H1 (cell line): Measurements from ENCODE around the gene ADAM12. TPM values are rescaled to one million over a fixed set of nuclear protein-coding genes. Genes with fewer than 3 reads are reported as not detected.

Experiments used
- CTCF ChIA-PET: fragments of 300-600 bp; sonication (Branson Sonifier 250); formaldehyde crosslinking; loops from one replicate; lab custom pipeline; 2021; ENCODE audit not compliant: partially characterized antibody; lab: Charles Lee
- POLR2A ChIA-PET: fragments of 300-600 bp; sonication (Branson Sonifier 250); formaldehyde crosslinking; loops from one replicate; lab custom pipeline; 2021; ENCODE audit warnings: inconsistent platforms; ENCODE audit not compliant: partially characterized antibody; lab: Charles Lee
- DNase-seq, 2 experiments: peaks; one replicate each; pipeline versions ENCODE4 v3.0.0 to v3.0.0-alpha.2; 2010 to 2022; ENCODE audit warnings: low spot score in 2 of 2, low read depth in 1 of 2, mixed read lengths in 1 of 2
- FAIRE-seq: peaks from 2 replicates; lab custom pipeline; 2011; peaks lifted over from hg19 to GRCh38; lab: Jason Lieb, UNC
- H2AFZ ChIP-seq: 2 replicates; pipeline ENCODE4 v1.8.1; 2012; ENCODE audit warnings: low read length, inconsistent platforms
- H2AK5ac ChIP-seq: 2 replicates; pipeline ENCODE4 v1.6.1; 2013; ENCODE audit warnings: low read depth, low read length
- H2BK120ac ChIP-seq: replicated peaks from 2 replicates; pipeline ENCODE3; 2013; ENCODE audit warnings: low read depth, low read length, inconsistent platforms
- H2BK12ac ChIP-seq: 2 replicates; pipeline ENCODE4 v1.6.1; 2013; ENCODE audit warnings: low read depth, low read length
- H2BK15ac ChIP-seq: 2 replicates; pipeline ENCODE4 v1.6.1; 2013; ENCODE audit warnings: low read length
- H2BK20ac ChIP-seq: 2 replicates; pipeline ENCODE4 v1.6.1; 2013; ENCODE audit warnings: low read length
- H2BK5ac ChIP-seq: 2 replicates; pipeline ENCODE4 v1.6.1; 2013; ENCODE audit warnings: low read depth, low read length
- H3K14ac ChIP-seq: 2 replicates; pipeline ENCODE4 v1.6.1; 2013; ENCODE audit warnings: inconsistent platforms; ENCODE audit not compliant: insufficient read length
- H3K18ac ChIP-seq: 2 replicates; pipeline ENCODE4 v1.6.1; 2013; ENCODE audit warnings: low read length; ENCODE audit errors: extremely low read depth
- H3K23ac ChIP-seq: 2 replicates; pipeline ENCODE4 v1.6.1; 2013; ENCODE audit warnings: inconsistent platforms; ENCODE audit not compliant: insufficient read length
- H3K23me2 ChIP-seq: 2 replicates; pipeline ENCODE4 v1.6.1; 2013; ENCODE audit warnings: low read depth, low read length
- H3K27ac ChIP-seq: 2 replicates; pipeline ENCODE4 v1.6.1; 2011; ENCODE audit warnings: low read depth, low read length, inconsistent platforms
- H3K27me3 ChIP-seq, 4 experiments: replicated peaks in 1 of 4; 1 replicate in 1 of 4; 2 replicates in 3 of 4; pipeline versions ENCODE4 v1.6.1 to v1.8.1; 2011 to 2013; ENCODE audit warnings: low read length in 3 of 4, mild to moderate bottlenecking in 3 of 4, inconsistent platforms in 2 of 4, mixed read lengths in 2 of 4, moderate library complexity in 1 of 4; ENCODE audit not compliant: control insufficient read depth in 3 of 4, insufficient read depth in 3 of 4; ENCODE audit errors: extremely low read depth in 1 of 4
- H3K36me3 ChIP-seq, 4 experiments: 2 replicates each; pipeline versions ENCODE4 v1.6.1 to v1.8.1; 2011 to 2013; ENCODE audit warnings: mild to moderate bottlenecking in 4 of 4, low read length in 3 of 4, moderate library complexity in 2 of 4, control low read depth in 1 of 4, inconsistent platforms in 1 of 4; ENCODE audit not compliant: insufficient read depth in 4 of 4, control insufficient read depth in 2 of 4
- H3K4ac ChIP-seq: replicated peaks from 2 replicates; pipeline ENCODE3; 2013; ENCODE audit warnings: low read length, low read depth, mixed read lengths, inconsistent platforms; ENCODE audit not compliant: insufficient read length
- H3K4me1 ChIP-seq, 4 experiments: replicated peaks in 1 of 4; 1 replicate in 1 of 4; 2 replicates in 3 of 4; pipeline versions ENCODE4 v1.6.1 to v1.8.1; 2011 to 2013; ENCODE audit warnings: low read length in 3 of 4, inconsistent platforms in 2 of 4, mixed read lengths in 1 of 4; ENCODE audit not compliant: insufficient read depth in 4 of 4, control insufficient read depth in 3 of 4
- H3K4me2 ChIP-seq, 2 experiments: 2 replicates each; pipeline versions ENCODE4 v1.6.1 to v1.8.1; 2011 to 2013; ENCODE audit warnings: low read depth in 2 of 2, low read length in 2 of 2, control low read depth in 1 of 2, inconsistent platforms in 1 of 2, mild to moderate bottlenecking in 1 of 2; ENCODE audit not compliant: insufficient read depth in 1 of 2
- H3K4me3 ChIP-seq, 4 experiments: fragments of 200-600, 300-600 bp in 1 of 4; sonication (generic), shearing (Covaris generic), sonication (Bioruptor Twin) in 1 of 4; 2 replicates each; pipeline versions ENCODE4 v1.5.1 to v1.8.1; 2011 to 2016; ENCODE audit warnings: low read length in 4 of 4, low read depth in 3 of 4, control low read depth in 2 of 4, inconsistent platforms in 2 of 4, mild to moderate bottlenecking in 2 of 4, mixed read lengths in 1 of 4, moderate library complexity in 1 of 4; ENCODE audit not compliant: insufficient read depth in 2 of 4; ENCODE audit errors: extremely low read depth in 1 of 4
- H3K56ac ChIP-seq: replicated peaks from 2 replicates; pipeline ENCODE3; 2013; ENCODE audit warnings: low read depth, mild to moderate bottlenecking, mixed read lengths, low read length, inconsistent platforms; ENCODE audit not compliant: insufficient read length
- H3K79me1 ChIP-seq: 2 replicates; pipeline ENCODE4 v1.6.1; 2013; ENCODE audit warnings: low read depth, low read length, control low read depth
- H3K79me2 ChIP-seq, 2 experiments: 2 replicates each; pipeline versions ENCODE4 v1.6.1 to v1.8.1; 2012 to 2013; ENCODE audit warnings: low read length in 2 of 2, mild to moderate bottlenecking in 2 of 2, inconsistent platforms in 1 of 2; ENCODE audit not compliant: insufficient read depth in 2 of 2, control insufficient read depth in 1 of 2
- H3K9ac ChIP-seq, 4 experiments: replicated peaks in 1 of 4; 1 replicate in 1 of 4; 2 replicates in 3 of 4; pipeline versions ENCODE4 v1.6.1 to v1.8.1; 2011 to 2013; ENCODE audit warnings: low read depth in 3 of 4, low read length in 3 of 4, control low read depth in 2 of 4, mild to moderate bottlenecking in 2 of 4, moderate library complexity in 2 of 4, inconsistent platforms in 1 of 4; ENCODE audit errors: extremely low read depth in 1 of 4
- H3K9me3 ChIP-seq, 2 experiments: 2 replicates each; pipeline versions ENCODE4 v1.6.1 to v1.8.1; 2012 to 2013; ENCODE audit warnings: mild to moderate bottlenecking in 2 of 2, moderate library complexity in 2 of 2, control low read depth in 1 of 2, inconsistent platforms in 1 of 2, low read depth in 1 of 2, low read length in 1 of 2, mixed read lengths in 1 of 2; ENCODE audit not compliant: insufficient read depth in 2 of 2
- H4K20me1 ChIP-seq, 2 experiments: replicated peaks in 1 of 2; 2 replicates each; pipeline versions ENCODE3 to v1.8.1; 2011 to 2013; ENCODE audit warnings: inconsistent platforms in 2 of 2, low read length in 2 of 2, mild to moderate bottlenecking in 1 of 2; ENCODE audit not compliant: insufficient read depth in 2 of 2, control insufficient read depth in 1 of 2
- H4K5ac ChIP-seq: 2 replicates; pipeline ENCODE4 v1.6.1; 2013; ENCODE audit warnings: low read length, low read depth, mixed read lengths, inconsistent platforms; ENCODE audit not compliant: insufficient read length
- H4K8ac ChIP-seq: 2 replicates; pipeline ENCODE4 v1.8.0; 2013; ENCODE audit warnings: mild to moderate bottlenecking, moderate library complexity, low read length, inconsistent platforms; ENCODE audit not compliant: insufficient read depth; ENCODE audit errors: extremely low read depth
- H4K91ac ChIP-seq: replicated peaks from 2 replicates; pipeline ENCODE3; 2013; ENCODE audit warnings: low read length, mixed read lengths, inconsistent platforms; ENCODE audit not compliant: insufficient read length
- CTBP2 ChIP-seq: IDR thresholded peaks from 2 replicates; pipeline ENCODE4 v1.7.0; 2011; ENCODE audit warnings: borderline replicate concordance, mild to moderate bottlenecking, moderate library complexity, mixed read lengths, low read length; ENCODE audit not compliant: insufficient read depth, insufficient read length
- JUND ChIP-seq: IDR thresholded peaks from 2 replicates; pipeline ENCODE4 v1.6.1; 2011; ENCODE audit warnings: mild to moderate bottlenecking, improper control_type of control experiment, low read length
- SAP30 ChIP-seq: fragments of 300-600 bp; sonication (generic); IDR thresholded peaks from 2 replicates; pipeline ENCODE4 v1.7.1; 2012; ENCODE audit warnings: low read length, moderate library complexity, mild to moderate bottlenecking, inconsistent platforms; ENCODE audit not compliant: insufficient read depth, insufficient replicate concordance
- SIRT6 ChIP-seq: IDR thresholded peaks from one replicate; pipeline ENCODE4 v1.7.1; 2012; ENCODE audit warnings: low read length, inconsistent platforms
- TCF12 ChIP-seq: IDR thresholded peaks from 2 replicates; pipeline ENCODE4 v1.6.1; 2011; ENCODE audit warnings: low read depth, mild to moderate bottlenecking, low read length
- WGBS, 2 experiments: shearing (Covaris generic) in 1 of 2; methylation state at CpG; one replicate each; pipeline versions ENCODE4 v1.1.6 to v1.1.7; 2013 to 2015; ENCODE audit warnings: low lambda C conversion rate in 2 of 2, mixed read lengths in 2 of 2, inconsistent platforms in 1 of 2, low coverage in 1 of 2, missing lambda C conversion rate in 1 of 2; ENCODE audit not compliant: insufficient replicate concordance in 2 of 2, insufficient coverage in 1 of 2, insufficient read length in 1 of 2; ENCODE audit errors: extremely low coverage in 1 of 2, missing lambda C conversion rate in 1 of 2; 5-methylcytosine and 5-hydroxymethylcytosine counted together
- polyA plus RNA-seq, 7 experiments: library from polyadenylated mRNA; depleted of rRNA in 3 of 7; stranded (reverse) in 5 of 7; unstranded in 2 of 7; fragments of >200 nt in 5 of 7; fragments of 200-250 nt in 2 of 7; gene quantifications; 1 replicate in 5 of 7; 2 replicates in 1 of 7; 4 replicates in 1 of 7; pipeline versions ENCODE4 v1.2.1 to v1.2.3, GENCODE V29; 2011 to 2013; ENCODE audit warnings: missing spikeins in 2 of 7, mixed read lengths in 2 of 7
- total RNA-seq: library from RNA; stranded (reverse); fragmentation: NEBNext Ultra II Directional; extraction: Animal tissue kit (Norgen Biotek cat#: 25700); gene quantifications from 2 replicates; pipeline ENCODE4 v1.2.1, GENCODE V29; 2021
- TF ChIP-seq, protein P1 (sequence below), 3 experiments: IDR thresholded peaks; 1 replicate in 2 of 3; 2 replicates in 1 of 3; pipeline versions ENCODE4 v1.5.1 to v1.6.1; 2011; ENCODE audit warnings: low read length in 3 of 3, mild to moderate bottlenecking in 3 of 3, inconsistent platforms in 2 of 3, low read depth in 1 of 3, moderate library complexity in 1 of 3; ENCODE audit not compliant: insufficient read depth in 1 of 3; ENCODE audit errors: control extremely low read depth in 1 of 3
- TF ChIP-seq, protein P2 (sequence below): IDR thresholded peaks from 2 replicates; pipeline ENCODE4 v1.6.1; 2011; ENCODE audit warnings: low read length, improper control_type of control experiment
- TF ChIP-seq, protein P3 (sequence below): IDR thresholded peaks from 2 replicates; pipeline ENCODE4 v1.6.1; 2012; ENCODE audit warnings: inconsistent platforms
- TF ChIP-seq, protein P4 (sequence below): IDR thresholded peaks from 2 replicates; pipeline ENCODE4 v1.6.1; 2011; ENCODE audit warnings: low read depth, mild to moderate bottlenecking, low read length; ENCODE audit not compliant: insufficient read depth

ADAM12 gene
- total and polyA plus RNA-seq, 2 of the 8 experiments (the other 6 are each of a cell fraction or from before 2014, with no cell fraction given): 0.07 to 0.17 TPM

DNA sequence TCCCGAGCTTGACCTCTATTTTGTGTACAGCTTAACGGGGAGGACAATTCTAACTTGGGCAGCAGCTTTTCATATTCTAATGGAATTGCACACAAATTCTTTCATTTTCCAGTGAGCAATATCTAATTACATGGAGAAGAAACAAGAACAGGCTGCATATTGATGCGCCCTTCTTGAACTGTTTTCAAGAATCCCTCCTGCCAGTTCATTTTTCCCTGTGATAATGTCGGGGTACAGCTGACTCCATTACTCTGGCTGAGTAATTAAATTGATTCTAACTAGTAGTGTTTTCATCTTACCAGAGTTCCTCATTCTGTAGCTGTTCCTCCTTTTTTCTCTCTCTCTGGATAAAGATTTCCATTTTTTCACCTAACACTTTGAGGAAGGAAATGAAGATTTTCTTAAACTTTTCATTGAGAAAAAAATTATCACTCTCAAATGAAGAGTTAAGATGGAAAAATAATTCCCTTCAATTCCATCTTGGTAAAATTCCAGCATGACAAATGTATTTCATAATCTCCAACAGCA lies 301.1 kb downstream of the ADAM12 start:
- Histone ChIP-seq H4K8ac (no peak overlapping the region), H3K4ac (no peak overlapping the region), H3K36me3 (no peaks in the 10 kb centered on the region), H3K9me3 (no peaks in the 10 kb centered on the region), H3K4me3 (no peak overlapping the region), H4K20me1 (no peaks in the 10 kb centered on the region), H3K23me2 (peaks cover 4% of the 10 kb centered on the region; the same call in 1 of the 2 replicates), H3K9ac (no peak overlapping the region), H3K4me2 (no peak overlapping the region), H3K27me3 (no peaks in the 10 kb centered on the region), H2AFZ (no peak overlapping the region), H3K56ac (no peak overlapping the region), H2BK120ac (no peak overlapping the region), H2BK15ac (no peak overlapping the region), H4K5ac (no peak overlapping the region), H4K91ac (no peak overlapping the region), H3K27ac (no peak overlapping the region), H3K14ac (no peak overlapping the region), H3K4me1 (no peaks in the 10 kb centered on the region; a peak in 1 of 7 replicates), H2BK5ac (no peak overlapping the region), H2BK20ac (no peak overlapping the region), H3K23ac (no peak overlapping the region), H3K18ac (no peak overlapping the region), H2BK12ac (no peak overlapping the region), H2AK5ac (no peak overlapping the region), H3K79me1 (no peaks in the 10 kb centered on the region), H3K79me2 (no peaks in the 10 kb centered on the region)
- DNase-seq (no peak), FAIRE-seq (no peak)
- ChIA-PET POLR2A (no interaction called here), CTCF (interaction anchor here (0.6 kb wide), 1 partner anchor 222 kb away, joined by 3 read pairs; no protein-coding TSS in a partner anchor)
- WGBS, 2 experiments: 93% methylated on average over 4 of the region's 4 CpGs; no CpG with 5 or more reads in 1 of the 2 experiments
- TF ChIP-seq JUND: no peak
- TF ChIP-seq, protein P1, sequence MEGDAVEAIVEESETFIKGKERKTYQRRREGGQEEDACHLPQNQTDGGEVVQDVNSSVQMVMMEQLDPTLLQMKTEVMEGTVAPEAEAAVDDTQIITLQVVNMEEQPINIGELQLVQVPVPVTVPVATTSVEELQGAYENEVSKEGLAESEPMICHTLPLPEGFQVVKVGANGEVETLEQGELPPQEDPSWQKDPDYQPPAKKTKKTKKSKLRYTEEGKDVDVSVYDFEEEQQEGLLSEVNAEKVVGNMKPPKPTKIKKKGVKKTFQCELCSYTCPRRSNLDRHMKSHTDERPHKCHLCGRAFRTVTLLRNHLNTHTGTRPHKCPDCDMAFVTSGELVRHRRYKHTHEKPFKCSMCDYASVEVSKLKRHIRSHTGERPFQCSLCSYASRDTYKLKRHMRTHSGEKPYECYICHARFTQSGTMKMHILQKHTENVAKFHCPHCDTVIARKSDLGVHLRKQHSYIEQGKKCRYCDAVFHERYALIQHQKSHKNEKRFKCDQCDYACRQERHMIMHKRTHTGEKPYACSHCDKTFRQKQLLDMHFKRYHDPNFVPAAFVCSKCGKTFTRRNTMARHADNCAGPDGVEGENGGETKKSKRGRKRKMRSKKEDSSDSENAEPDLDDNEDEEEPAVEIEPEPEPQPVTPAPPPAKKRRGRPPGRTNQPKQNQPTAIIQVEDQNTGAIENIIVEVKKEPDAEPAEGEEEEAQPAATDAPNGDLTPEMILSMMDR (IDR thresholded peaks at IDR 0.05; ENCODE audit: control extremely low read depth in 1 of 3, insufficient read depth in 1 of 3, low read depth in 1 of 3, low read length in 3 of 3): no peak
- TF ChIP-seq CTBP2: no peak
- TF ChIP-seq, protein P2, sequence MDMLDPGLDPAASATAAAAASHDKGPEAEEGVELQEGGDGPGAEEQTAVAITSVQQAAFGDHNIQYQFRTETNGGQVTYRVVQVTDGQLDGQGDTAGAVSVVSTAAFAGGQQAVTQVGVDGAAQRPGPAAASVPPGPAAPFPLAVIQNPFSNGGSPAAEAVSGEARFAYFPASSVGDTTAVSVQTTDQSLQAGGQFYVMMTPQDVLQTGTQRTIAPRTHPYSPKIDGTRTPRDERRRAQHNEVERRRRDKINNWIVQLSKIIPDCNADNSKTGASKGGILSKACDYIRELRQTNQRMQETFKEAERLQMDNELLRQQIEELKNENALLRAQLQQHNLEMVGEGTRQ: no peak
- no peak for TF ChIP-seq SIRT6
- no peak for TF ChIP-seq SAP30
- TF ChIP-seq, protein P3, sequence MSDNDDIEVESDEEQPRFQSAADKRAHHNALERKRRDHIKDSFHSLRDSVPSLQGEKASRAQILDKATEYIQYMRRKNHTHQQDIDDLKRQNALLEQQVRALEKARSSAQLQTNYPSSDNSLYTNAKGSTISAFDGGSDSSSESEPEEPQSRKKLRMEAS: no peak
- TF ChIP-seq, protein P4, sequence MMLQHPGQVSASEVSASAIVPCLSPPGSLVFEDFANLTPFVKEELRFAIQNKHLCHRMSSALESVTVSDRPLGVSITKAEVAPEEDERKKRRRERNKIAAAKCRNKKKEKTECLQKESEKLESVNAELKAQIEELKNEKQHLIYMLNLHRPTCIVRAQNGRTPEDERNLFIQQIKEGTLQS: no peak
- TF ChIP-seq TCF12: no peak
